Measurements from ENCODE around the gene GRK5. TPM values are rescaled to one million over a fixed set of nuclear protein-coding genes. Genes with fewer than 3 reads are reported as not detected.

Gene GRK5
- total RNA-seq, 1 experiment from 2014 or later, result 29.0 TPM

GRCh38 chr10:119438717-119439116 lies 231.3 kb downstream of the GRK5 start:
- in situ Hi-C loops (cut with HindIII; ENCODE audit: low pct_unique_long_range_greater_than_20kb, low sequenced_read_pairs), result no loop called here
- H3K27me3 ChIP-seq (ENCODE audit: control insufficient read depth, insufficient read depth, low read length), result no peaks in the 10 kb centered on the region
- CTCF ChIA-PET, result interaction anchor here (0.5 kb wide), 1 partner anchor 40 kb away, joined by 4 read pairs; no protein-coding TSS in a partner anchor

GRCh38 chr10:119439922-119440321 lies 232.6 kb downstream of the GRK5 start:
- Histone ChIP-seq H3K36me3 (ENCODE audit: control insufficient read depth, insufficient read depth, low read length) (no peaks in the 10 kb centered on the region), H3K9me3 (ENCODE audit: control insufficient read depth, insufficient read depth, low read depth, low read length) (no peaks in the 10 kb centered on the region), H3K27ac (ENCODE audit: low read length) (no peak overlapping the region), H3K4me1 (ENCODE audit: control insufficient read depth, insufficient read depth, low read length) (no peaks in the 10 kb centered on the region), H3K4me3 (ENCODE audit: low read depth in 2 of 2, low read length in 2 of 2) (no peak overlapping the region), H3K27me3 (ENCODE audit: control insufficient read depth, insufficient read depth, low read length) (no peaks in the 10 kb centered on the region)
- POLR2A ChIA-PET, result no interaction called here
- intact Hi-C loops (cut with micrococcal nuclease; ENCODE audit: unreplicated experiment) (no loop called here), in situ Hi-C loops (cut with HindIII; ENCODE audit: low pct_unique_long_range_greater_than_20kb, low sequenced_read_pairs) (no loop called here)
- ATAC-seq (no peak), DNase-seq (ENCODE audit: low read depth, low spot score) (no peak)
- TF ChIP-seq POLR2AphosphoS5 (IDR thresholded peaks at IDR 0.05; ENCODE audit: low read depth, low read length), result no peak
- TF ChIP-seq TCF7L2 (IDR thresholded peaks at IDR 0.05; ENCODE audit: low read depth, low read length), result no peak
- no peak for TF ChIP-seq CTCF (IDR thresholded peaks at IDR 0.05)
- no peak for TF ChIP-seq REST (IDR thresholded peaks at IDR 0.05; ENCODE audit: insufficient read depth in 1 of 2, low read depth in 2 of 2, low read length in 1 of 2)
- no peak for TF ChIP-seq SIN3A (IDR thresholded peaks at IDR 0.05; ENCODE audit: borderline replicate concordance, insufficient read depth, low read depth, low read length)
- CTCF ChIA-PET, result interaction anchor here (1.2 kb wide), 1 partner anchor 50 kb away, joined by 4 read pairs; no protein-coding TSS in a partner anchor
- BruUV-seq (replicated peaks), result no TSS peak

More at GRCh38 chr10:119438717-119439116, 231.3 kb downstream of the GRK5 start:
- Histone ChIP-seq H3K4me3 (ENCODE audit: low read depth in 2 of 2, low read length in 2 of 2) (no peak overlapping the region), H3K9me3 (ENCODE audit: control insufficient read depth, insufficient read depth, low read depth, low read length) (no peaks in the 10 kb centered on the region), H3K4me1 (ENCODE audit: control insufficient read depth, insufficient read depth, low read length) (no peaks in the 10 kb centered on the region), H3K27ac (ENCODE audit: low read length) (no peak overlapping the region), H3K36me3 (ENCODE audit: control insufficient read depth, insufficient read depth, low read length) (no peaks in the 10 kb centered on the region)
- POLR2A ChIA-PET, result interaction anchor here (0.5 kb wide), 1 partner anchor 231 kb away, joined by 4 read pairs; the partner anchor contains the start of gene GRK5
- no peak for ATAC-seq
- DNase-seq (ENCODE audit: low read depth, low spot score), result no peak
- intact Hi-C loops (cut with micrococcal nuclease; ENCODE audit: unreplicated experiment), result no loop called here
- BruUV-seq (replicated peaks), result no TSS peak
- TF ChIP-seq SIN3A (IDR thresholded peaks at IDR 0.05; ENCODE audit: borderline replicate concordance, insufficient read depth, low read depth, low read length), result no peak
- TF ChIP-seq POLR2AphosphoS5 (IDR thresholded peaks at IDR 0.05; ENCODE audit: low read depth, low read length), result no peak
- TF ChIP-seq CTCF (IDR thresholded peaks at IDR 0.05), result no peak
- no peak for TF ChIP-seq REST (IDR thresholded peaks at IDR 0.05; ENCODE audit: insufficient read depth in 1 of 2, low read depth in 2 of 2, low read length in 1 of 2)
- no peak for TF ChIP-seq TCF7L2 (IDR thresholded peaks at IDR 0.05; ENCODE audit: low read depth, low read length)

Data from Panc1 (cell line).